Nucleus accumbens (tissue), 56 donors: ENCODE results near the gene SMARCE1.
A peak's percentile ranks its signal among the peaks of the same experiment; 100 is the strongest.

Experiments
- DNase-seq, 56 donors: peaks; one replicate each; lab custom pipeline; 2025; lab: John Stamatoyannopoulos, UW

Gene SMARCE1

GRCh38 chr17:40613467-40614154 is 34.0 kb downstream of the SMARCE1 start:
- no peak for DNase-seq

GRCh38 chr17:40612599-40613244 is 34.9 kb downstream of the SMARCE1 start:
- peak in 24 of 56 donors; percentile 4 to 58 (median 18) for DNase-seq

- no peak for DNase-seq
Observed at GRCh38 chr17:40611840-40612474, 35.7 kb downstream of the SMARCE1 start.

GRCh38 chr17:40610359-40610758 is 37.3 kb downstream of the SMARCE1 start:
- DNase-seq = no peak

GRCh38 chr17:40608061-40608581 is 39.5 kb downstream of the SMARCE1 start:
- DNase-seq = no peak

GRCh38 chr17:40607641-40608040 is 40.0 kb downstream of the SMARCE1 start:
- DNase-seq = no peak

GRCh38 chr17:40606548-40607353 is 40.9 kb downstream of the SMARCE1 start:
- DNase-seq = no peak

- no peak for DNase-seq
Observed at GRCh38 chr17:40605306-40605705, 42.3 kb downstream of the SMARCE1 start.

GRCh38 chr17:40604327-40605080 is 43.1 kb downstream of the SMARCE1 start:
- no peak for DNase-seq

- no peak for DNase-seq
Observed at GRCh38 chr17:40602445-40603443, 44.9 kb downstream of the SMARCE1 start.

- DNase-seq = no peak
Observed at GRCh38 chr17:40600486-40601046, 47.1 kb downstream of the SMARCE1 start.

- DNase-seq = no peak
Observed at GRCh38 chr17:40599468-40599763, 48.2 kb downstream of the SMARCE1 start.

GRCh38 chr17:40598619-40599467 is 48.8 kb downstream of the SMARCE1 start:
- no peak for DNase-seq

GRCh38 chr17:40598301-40598618 is 49.4 kb downstream of the SMARCE1 start:
- DNase-seq = no peak

- DNase-seq = no peak
Observed at GRCh38 chr17:40597556-40598300, 49.9 kb downstream of the SMARCE1 start.

GRCh38 chr17:40597156-40597555 is 50.5 kb downstream of the SMARCE1 start:
- no peak for DNase-seq

- DNase-seq = no peak
Observed at GRCh38 chr17:40596261-40596919, 51.2 kb downstream of the SMARCE1 start.
